ENCODE results near the gene CXCL13.
A peak's percentile ranks its signal among the peaks of the same experiment; 100 is the strongest.
"Not testable (repeated sequence)": the region's sequence is repeated elsewhere in the genome, so short reads cannot be mapped to it uniquely, and the experiment has no call there.

The CXCL13 gene

DNA sequence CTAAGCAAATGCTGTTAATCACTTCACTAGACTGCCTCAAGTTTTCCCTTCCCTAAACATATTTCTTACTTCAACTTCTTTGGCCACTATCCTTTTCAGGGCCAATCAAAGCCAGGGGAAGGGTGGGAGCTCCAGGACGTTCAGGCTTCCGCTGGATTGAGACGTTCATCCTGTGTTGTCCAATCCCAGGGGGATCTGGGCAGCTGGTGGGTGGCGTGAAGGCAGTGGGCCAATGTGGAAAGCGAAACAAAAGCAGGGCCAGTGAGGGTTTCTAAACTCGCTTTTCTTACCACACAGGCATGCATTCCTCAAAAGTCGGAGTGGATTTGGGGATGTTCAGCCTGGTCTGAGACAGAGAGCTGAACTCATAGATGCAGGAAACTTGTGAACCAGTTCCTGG, 7.6 kb downstream of the CXCL13 start:
- DNase-seq = no peak

DNA sequence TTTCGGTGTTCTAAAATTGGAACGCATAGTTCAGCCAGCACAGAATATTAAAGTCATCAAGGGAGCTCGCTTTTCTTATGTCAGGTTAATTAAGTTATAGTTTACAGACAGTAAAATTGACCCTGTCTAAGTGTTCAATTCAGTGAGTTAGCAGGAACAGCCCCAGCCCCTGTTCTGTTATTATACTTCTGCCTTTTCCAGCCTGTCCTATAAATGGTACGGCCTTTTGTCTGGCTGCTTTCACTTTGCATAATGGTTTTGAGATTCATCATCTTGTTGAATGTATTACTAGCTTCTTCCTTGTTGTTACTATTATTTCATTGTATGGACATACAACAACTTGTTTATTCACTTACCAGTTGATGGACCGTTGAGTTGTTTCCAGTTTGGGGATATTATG, 9.5 kb downstream of the CXCL13 start:
- no peak for DNase-seq

DNA sequence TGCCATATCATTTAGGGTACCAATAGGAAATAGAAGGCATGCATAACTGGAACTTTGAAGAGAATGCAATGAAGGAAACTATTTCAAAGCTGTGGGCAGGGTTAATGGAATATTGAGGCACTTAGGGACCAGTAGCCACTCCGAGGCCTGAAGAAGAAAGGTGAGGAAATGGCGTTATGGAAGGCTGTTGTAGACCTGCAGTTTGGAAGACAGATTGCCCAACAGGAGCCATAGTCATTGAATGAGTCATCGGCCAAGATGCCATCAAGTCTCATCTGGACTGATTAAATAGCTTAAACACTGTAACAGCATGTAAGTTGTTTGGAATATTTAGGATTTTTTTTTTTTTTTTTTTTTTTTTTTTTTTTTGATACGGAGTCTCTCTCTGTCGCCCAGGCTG, 11.6 kb downstream of the CXCL13 start:
- DNase-seq = no peak

DNA sequence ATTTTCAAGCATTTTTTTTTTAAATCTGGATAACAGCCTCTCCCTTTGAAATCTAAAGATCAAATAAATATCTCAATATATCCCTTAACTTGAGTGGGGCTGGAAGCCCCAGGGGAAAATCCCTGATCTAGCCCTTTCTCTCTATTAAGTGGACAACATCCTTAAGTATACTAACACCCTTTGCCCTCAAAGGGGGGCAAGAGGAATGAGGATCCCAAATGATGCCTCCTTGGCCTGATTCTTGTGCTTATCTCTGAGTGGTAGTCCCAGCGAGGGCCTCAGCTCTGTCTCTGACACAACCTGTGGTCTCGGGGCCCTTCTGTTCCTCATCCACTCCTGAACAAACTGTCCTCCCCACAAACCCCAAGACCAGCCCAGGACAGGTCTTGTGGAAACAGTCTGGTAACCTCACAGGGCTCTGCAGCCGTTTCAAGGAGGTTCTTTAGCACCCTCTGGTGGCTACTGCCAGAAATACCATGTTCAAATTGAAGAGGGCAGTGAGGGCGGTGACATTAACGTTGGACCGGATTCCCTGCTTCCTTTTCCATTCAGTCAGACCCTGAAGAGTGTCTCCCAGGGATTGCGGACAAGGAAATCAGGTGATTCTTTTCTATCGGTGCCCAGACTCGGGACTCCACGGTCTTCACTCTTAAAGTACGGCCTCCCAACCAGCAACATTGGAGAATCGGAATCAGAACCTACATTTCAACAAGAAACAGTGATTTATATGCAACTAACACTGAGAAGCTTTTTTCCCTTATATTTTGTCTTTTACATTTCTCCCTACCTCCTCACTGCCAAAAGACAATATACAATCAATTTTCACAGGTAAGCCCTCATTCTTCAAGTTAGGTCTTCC, 13.0 kb downstream of the CXCL13 start:
- DNase-seq = peak; percentile 61

DNA sequence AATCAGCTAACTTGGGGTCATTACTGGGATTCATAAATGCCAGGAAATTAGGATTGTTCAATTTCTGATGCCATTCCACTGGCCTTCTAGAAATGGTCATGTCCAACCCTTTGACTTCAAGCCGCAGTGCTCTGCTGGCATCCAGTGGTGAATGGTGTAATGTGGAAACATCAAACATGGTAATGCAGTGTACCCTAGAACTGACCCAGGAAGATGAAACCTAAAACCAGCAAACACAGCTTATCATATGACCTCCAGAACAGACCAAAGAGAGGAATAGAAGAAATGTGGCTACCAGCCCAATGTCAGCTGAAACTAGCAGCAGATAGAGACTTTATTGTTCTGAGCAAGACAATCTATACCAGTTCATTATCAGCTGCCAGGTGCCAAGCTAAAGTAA, 13.8 kb downstream of the CXCL13 start:
- DNase-seq = no peak

DNA sequence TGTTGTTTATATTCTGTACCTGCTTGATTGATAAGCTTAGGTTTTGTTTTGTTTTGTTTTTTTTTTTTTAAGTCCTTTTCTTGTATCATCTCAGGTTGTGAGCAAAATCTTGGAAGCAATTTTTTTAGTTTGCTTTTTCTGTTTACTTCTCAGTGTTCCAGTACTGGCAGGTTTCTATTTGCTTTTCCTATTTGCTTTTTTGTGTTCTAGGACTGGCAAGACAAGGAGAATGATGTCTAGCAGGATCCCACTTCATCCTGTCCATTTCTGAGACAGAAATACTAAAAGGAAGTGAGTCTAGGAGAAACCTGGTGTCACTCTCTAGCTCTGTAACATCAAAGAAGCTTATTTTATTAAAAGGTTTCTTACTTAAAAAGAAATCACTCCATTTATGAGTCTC, 15.6 kb downstream of the CXCL13 start:
- DNase-seq = no peak

DNA sequence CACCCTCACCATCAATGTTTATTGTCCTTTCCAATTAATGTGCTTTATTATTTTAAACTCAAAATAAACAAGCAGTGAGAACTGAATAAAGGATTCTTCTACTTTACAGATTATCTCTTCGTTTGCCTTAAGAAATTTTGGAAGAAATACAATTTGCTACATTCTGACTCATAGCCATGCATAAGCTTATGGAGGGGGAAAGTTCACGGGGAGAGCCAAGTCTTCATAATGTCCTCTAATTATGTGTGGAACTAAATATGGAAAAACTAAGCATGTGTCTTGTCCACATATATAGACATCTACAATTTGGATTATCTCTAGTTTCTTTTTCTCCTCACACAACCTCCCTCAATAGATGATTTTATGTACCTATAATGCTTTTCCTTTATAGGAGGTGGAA, 17.5 kb downstream of the CXCL13 start:
- no peak for DNase-seq

DNA sequence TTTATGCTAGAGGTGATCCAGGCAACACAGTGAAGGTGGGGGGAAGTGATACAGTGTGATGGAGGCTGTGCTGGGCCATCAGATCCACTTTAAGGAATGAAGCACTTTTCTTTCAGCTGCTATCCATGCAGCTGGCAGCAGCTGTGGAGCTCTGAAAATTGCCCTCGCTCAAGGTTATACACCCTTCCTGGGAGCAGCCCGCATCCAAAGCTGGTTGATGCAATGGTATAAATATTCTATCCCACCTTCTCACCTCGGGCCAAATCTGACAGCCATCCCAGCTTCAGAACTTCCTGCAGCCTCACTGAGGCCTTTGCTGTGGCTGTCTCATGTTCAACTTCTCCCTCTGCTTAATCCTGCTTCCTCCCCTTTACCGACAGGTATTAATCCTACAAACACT, 18.6 kb downstream of the CXCL13 start:
- no peak for DNase-seq

DNA sequence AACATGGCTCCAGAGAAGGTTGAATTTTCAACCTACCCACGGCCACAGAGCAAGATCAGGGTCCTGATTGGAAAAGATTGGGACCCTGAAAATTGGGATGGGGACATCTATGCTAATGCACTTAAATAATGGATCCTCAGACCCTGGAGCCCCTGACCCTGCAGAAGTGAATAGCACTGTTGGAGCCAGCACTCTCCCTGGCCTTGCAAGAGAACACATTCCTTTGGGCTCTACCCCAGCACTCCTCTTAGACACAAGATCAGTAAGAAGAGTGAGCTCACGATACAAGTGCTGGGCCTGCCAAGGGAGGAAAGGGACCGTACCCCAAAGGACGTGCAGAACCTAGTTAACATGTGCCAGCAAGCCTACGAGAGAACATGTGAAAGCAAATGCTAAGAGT, 19.9 kb downstream of the CXCL13 start:
- no peak for DNase-seq

DNA sequence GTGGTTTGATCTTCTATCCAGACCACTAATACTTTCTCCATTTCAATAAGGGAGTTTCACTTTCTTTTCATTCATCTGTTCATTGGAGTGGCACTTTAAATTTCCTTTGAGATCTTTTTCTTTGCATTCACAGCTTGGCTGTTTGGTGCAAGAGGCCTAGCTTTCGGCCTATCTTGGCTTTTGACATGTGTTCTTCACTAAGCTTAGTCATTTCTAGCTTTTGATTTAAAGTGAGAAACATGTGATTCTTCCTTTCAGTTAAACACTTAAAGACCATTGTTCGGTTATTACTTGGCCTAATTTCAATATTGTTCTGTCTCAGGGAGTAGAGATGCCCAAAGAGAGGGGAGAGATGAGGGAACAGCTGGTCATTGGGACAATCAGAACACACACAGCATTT, 24.3 kb downstream of the CXCL13 start:
- DNase-seq = no peak

DNA sequence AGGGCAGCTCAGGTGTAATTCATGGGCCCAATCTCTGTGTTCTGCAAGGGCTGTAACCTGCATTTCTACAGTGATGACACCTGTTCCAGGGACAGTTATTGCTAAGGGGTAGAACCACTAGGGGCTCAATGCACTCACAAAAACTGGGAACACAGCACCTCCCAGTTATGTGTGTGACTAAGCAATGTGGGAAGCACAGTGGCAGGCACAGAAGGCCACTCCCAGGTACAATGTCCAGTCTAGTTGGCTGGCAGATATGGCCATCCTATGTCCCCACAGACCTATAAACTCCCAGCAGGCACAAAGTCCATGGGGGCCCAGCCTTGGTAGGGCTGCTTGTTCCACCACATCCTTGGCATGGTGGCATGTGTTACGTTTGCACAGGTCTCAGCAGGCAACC, 25.7 kb downstream of the CXCL13 start:
- DNase-seq = no peak

DNA sequence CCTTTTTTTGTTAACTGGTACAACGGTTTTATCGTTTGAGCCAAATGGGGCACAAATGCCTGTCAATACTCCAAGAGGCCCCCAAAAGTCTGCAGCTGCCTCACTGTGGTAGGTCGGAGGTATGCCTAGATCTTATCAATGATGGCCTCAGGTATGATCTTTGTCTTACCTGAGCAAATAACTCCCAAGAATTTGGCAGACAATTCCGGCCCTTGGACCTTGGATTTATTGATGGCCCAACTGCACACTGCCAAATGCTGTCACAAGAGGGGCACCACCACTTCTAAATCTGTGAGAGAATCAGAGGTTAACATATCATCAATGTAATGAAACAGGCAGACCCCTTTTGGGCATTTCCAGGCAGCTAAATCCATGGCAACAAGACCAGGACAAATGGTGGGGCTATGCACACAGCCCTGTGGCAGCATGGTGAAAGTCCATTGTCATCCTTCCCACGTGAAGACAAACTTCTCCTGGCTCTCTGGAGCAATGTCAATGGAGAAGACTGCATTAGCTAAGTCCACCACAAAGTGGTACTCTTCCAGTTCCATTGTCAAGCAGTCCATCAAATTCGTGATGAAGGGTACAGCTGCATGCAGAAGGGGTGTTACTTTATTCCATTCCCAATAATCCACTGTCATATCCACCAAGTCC, 28.6 kb downstream of the CXCL13 start:
- DNase-seq = no peak

DNA sequence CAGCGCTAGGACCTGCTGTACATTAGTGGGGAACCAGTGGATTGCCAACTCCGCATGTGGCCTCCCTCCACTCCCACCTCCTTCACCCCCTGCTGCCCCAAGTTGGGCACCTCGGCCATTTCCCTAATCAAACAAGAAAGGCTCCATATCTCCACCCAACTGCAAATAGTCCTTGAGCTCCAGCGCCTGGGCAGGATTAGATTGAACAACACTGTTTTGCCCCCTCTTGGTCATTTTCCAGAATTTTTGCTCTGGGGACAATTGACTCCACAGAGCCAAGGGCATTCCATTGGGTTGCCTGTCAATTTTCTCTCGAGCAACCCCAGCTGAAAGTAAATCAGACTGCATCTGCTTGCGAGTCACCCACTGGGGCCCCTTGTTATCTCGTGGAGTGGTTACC, 29.6 kb downstream of the CXCL13 start:
- no peak for DNase-seq

DNA sequence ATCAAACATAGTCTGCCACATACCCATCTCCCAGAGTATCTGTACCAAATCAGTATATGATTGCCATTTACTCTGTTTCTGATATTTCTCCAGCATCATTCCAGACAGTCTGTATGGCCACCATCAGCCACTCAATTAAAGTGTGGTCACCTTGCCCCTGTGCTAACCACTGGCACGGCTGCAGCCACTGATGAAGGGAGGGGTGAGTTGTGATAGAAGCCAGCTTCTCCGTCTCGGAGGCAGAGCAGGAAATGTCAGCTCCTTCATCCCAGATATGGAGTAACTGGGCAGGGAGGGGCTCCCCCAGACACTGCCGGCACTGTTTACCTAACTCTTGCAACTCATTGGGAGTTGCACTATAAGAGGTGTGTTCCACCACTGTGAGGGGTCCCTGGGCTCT, 30.3 kb downstream of the CXCL13 start:
- no peak for DNase-seq

DNA sequence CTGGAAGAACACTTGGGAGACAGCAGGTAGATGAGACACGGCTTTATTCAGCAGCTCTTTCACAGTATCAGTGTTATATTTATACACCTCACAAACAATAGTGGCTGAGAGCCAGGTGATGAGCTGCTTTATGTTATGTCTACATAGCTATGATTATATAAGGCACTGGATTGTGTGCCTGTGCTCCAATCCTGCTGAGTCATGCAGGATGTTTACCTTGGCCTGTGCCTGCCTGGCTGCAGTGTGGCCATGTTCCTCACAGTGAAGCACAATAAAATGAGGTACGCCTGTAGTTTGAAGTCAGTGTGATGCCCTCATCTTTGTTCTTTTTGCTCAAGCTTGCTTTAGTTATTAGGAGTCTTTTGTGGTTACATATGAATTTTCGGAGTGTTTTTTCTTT, 31.3 kb downstream of the CXCL13 start:
- no peak for DNase-seq

DNA sequence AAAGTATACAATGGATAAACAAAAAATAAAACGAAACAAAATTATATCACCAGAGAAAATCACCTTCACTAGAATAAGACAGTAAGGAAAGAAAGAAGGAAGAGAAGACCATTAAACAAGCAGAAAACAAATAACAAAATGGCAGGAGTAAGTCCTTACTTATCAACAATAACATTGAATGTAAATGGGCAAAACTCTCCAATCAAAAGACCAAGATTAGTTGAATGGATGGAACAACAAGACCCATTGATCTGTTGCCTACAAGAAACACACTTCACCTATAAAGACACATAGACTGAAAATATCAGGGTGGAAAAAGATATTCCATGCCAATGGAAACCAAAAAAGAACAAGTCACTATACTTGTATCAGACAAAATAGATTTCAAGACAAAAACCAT, 38.4 kb downstream of the CXCL13 start:
- DNase-seq = not testable (repeated sequence)

DNA sequence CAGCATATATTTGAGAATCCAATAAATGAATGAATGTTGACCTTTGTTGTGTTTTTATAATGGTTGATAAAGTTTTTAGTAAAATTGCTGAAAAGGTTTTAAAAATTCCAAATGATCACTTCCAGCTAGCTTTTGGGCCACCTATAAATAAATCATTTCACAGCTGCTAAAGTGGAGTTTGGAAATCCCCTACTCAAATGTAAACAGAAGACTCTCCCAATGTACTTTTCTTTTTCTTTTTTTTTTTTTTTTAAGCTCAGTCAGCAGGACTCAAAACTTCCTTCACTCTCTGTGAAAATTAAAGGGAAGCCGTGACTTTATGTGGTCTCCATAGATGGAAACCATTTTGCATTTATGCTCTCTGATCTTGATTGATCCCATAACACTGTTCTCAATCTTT, 45.2 kb downstream of the CXCL13 start:
- no peak for DNase-seq

DNA sequence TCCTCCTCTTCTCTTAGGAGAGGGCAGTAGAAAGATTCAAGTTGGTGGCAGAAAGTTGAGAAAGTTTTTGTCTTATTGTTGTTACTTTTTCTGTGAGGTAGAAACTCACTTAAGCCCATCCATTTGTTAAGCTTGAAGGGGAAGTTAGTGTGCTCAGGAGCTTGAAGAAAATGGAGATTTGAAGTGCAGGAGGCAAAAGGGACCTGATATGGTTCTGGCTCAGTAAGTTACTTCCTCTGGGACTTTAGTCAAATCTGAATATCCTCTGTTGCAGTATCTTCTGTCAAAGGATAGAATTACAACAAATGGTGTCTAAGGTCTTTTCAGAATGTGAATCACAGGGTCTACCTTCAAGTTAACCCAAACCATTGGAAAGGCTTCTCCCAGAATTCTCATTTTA, 46.2 kb downstream of the CXCL13 start:
- DNase-seq = no peak

DNA sequence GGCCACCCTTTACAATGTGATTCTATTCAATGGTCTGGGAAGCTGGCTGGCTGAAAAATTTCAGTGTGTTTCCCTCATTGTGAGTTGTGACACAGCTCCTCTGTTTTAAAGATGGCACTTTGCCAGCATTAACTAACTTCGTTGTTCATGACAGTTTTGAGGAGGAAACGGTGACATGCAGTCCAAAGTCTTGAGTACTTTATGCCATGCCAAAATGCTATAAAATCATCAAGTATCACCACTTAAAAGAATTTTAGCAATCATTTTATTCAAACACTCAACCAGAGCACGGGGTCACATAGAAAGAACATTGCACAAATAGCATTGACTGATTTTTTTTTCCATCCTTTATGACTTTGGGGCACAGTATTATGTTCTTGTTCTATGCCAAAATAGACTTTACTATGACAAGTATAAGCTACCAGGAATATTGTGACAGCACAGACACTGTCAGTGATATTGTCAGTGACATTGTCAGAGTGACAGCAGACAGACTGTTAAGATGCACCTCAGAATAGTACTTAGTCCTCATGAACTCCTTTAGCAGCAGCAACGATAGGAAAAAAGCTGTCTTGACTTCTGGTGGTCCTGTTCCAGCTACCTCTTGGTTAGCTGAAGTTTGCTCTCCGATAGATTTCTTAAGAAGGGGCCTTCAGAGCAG, 46.7 kb downstream of the CXCL13 start:
- DNase-seq = no peak

DNA sequence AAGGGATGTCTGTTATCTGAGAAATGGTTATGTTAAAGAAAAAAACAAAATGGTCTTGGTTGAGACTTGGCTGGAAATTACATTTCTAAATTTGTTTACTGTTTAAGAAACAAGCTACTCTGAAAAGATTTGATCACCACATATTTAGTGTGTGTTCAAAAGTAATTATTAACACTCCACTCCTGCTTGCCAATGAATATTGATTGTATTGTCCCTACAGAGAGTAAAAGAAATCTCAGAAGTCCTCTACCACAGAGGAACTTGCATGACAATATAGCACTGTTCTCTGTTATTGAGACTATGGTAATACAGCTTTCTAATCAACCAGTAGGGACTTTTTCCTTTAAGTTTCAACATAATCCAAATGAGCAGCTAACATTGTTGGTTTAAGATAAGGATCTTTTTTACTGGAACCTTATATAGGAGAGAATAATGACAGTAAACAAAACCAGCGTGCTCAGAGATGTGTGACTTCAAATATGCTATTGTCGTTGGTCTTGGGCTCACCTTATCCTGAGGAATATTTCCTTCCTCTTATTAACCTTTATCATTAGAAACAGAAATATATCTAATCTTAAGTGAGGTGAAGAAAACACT, 47.6 kb downstream of the CXCL13 start:
- no peak for DNase-seq

DNA sequence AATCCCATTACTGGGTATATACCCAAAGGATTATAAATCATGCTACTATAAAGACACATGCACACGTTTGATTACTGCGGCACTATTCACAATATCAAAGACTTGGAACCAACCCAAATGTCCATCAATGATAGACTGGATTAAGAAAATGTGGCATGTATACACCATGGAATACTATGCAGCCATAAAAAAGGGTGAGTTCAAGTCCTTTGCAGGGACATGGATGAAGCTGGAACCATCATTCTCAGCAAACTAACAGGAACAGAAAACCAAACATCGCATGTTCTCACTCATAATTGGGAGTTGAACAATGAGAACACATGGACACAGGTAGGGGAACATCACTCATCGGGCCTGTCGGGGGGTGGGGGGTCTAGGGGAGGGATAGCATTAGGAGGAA, 54.7 kb downstream of the CXCL13 start:
- DNase-seq = not testable (repeated sequence)

Data from CD4-positive, alpha-beta T cell treated with Interleukin-17A for 1 hour (primary cell).